HG03439 (cell line): ENCODE results near the gene GAN.
"Not testable (repeated sequence)": the region's sequence is repeated elsewhere in the genome, so short reads cannot be mapped to it uniquely, and the experiment has no call there.

Experiments used
- ATAC-seq: cut with Tn5 transposase; IDR thresholded peaks from one replicate; pipeline ENCODE4 v1.9.1; 2021; ENCODE audit warnings: mild to moderate bottlenecking, moderate library complexity; ENCODE audit not compliant: unreplicated experiment

The GAN gene

GRCh38 chr16:81421536-81421935 lies 106.8 kb downstream of the GAN start:
- ATAC-seq = no peak

- ATAC-seq = not testable (repeated sequence)
These were observed 107.4 kb downstream of the GAN start for GRCh38 chr16:81422153-81422552.

GRCh38 chr16:81424771-81425170 lies 110.0 kb downstream of the GAN start:
- no peak for ATAC-seq

- ATAC-seq = no peak
These were observed 112.5 kb downstream of the GAN start for GRCh38 chr16:81427219-81427618.

- ATAC-seq = no peak
These were observed 114.3 kb downstream of the GAN start for GRCh38 chr16:81429045-81429521.

GRCh38 chr16:81431554-81432353 lies 117.0 kb downstream of the GAN start:
- no peak for ATAC-seq

- no peak for ATAC-seq
These were observed 118.3 kb downstream of the GAN start for GRCh38 chr16:81432937-81433557.

- no peak for ATAC-seq
These were observed 120.3 kb downstream of the GAN start for GRCh38 chr16:81435103-81435502.

GRCh38 chr16:81435567-81435966 lies 120.8 kb downstream of the GAN start:
- ATAC-seq = no peak

GRCh38 chr16:81436386-81436785 lies 121.6 kb downstream of the GAN start:
- ATAC-seq = no peak

- ATAC-seq = no peak
These were observed 123.1 kb downstream of the GAN start for GRCh38 chr16:81437865-81438264.
